GM10847 (cell line): Measurements from ENCODE around the gene TP53I13.

Source experiments
- POLR2A ChIP-seq: IDR thresholded peaks from 2 replicates; pipeline ENCODE4 v1.6.1; 2011; ENCODE audit not compliant: insufficient read length; ENCODE audit errors: extremely low read depth

Gene TP53I13

GRCh38 chr17:29573871-29574731 lies 5.6 kb downstream of the TP53I13 start:
- TF ChIP-seq POLR2A = no peak

- no peak for TF ChIP-seq POLR2A
Observed at GRCh38 chr17:29574732-29575510, 6.4 kb downstream of the TP53I13 start.

- TF ChIP-seq POLR2A = no peak
Observed at GRCh38 chr17:29575511-29576213, 7.2 kb downstream of the TP53I13 start.

GRCh38 chr17:29576214-29577000 lies 7.9 kb downstream of the TP53I13 start:
- no peak for TF ChIP-seq POLR2A

- no peak for TF ChIP-seq POLR2A
Observed at GRCh38 chr17:29577001-29577370, 8.5 kb downstream of the TP53I13 start.

GRCh38 chr17:29577385-29578211 lies 9.1 kb downstream of the TP53I13 start:
- no peak for TF ChIP-seq POLR2A

- no peak for TF ChIP-seq POLR2A
Observed at GRCh38 chr17:29578626-29579485, 10.4 kb downstream of the TP53I13 start.

GRCh38 chr17:29579866-29580771 lies 11.6 kb downstream of the TP53I13 start:
- TF ChIP-seq POLR2A = no peak

GRCh38 chr17:29581583-29582253 lies 13.2 kb downstream of the TP53I13 start:
- TF ChIP-seq POLR2A = no peak

- TF ChIP-seq POLR2A = no peak
Observed at GRCh38 chr17:29582254-29582765, 13.8 kb downstream of the TP53I13 start.

- TF ChIP-seq POLR2A = no peak
Observed at GRCh38 chr17:29582772-29583171, 14.3 kb downstream of the TP53I13 start.
